Medulla oblongata (tissue), 1 donor: ENCODE results near the gene ADD2.
"Not testable (repeated sequence)": the region's sequence is repeated elsewhere in the genome, so short reads cannot be mapped to it uniquely, and the experiment has no call there.

Source experiments
- DNase-seq: peaks from one replicate; pipeline ENCODE4 v3.0.0-alpha.2; 2015; ENCODE audit errors: extremely low spot score

Gene ADD2

DNA sequence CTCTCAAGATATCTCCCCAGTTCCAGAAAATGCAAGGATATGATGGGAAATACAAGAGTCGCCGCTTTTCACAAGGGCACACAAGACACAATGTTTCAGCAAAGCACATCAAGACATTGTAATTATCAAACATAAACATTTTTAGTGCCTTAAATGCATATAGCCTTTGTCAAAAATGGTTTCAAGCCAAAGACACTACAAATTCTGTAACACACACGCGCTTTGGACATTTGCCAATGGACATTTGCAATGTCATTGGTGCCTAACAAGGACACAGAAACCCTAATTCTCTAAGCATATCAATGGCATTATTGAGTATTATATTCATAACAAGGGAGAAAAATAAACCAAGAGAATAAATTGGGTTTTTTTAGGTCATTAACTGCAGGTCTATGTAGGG is 16.1 kb downstream of the ADD2 start:
- no peak for DNase-seq

DNA sequence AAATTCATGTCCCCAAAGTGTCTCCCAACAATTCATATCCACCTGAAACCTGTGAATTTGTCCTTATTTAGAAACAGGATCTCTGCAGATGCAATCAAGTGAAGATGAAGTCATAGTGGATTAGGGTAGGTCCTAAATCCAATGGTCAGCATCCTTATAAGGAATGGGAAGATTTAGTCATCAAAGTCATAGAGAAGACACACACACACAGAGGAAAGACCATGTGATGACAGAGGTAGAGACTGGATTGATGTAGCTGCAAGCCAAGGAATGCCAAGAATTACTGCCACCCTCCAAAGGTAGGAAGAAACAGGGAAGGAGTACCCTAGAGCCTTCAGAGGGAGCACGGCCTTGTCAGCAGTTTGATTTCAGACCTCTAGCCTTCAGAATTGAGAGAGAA is 17.7 kb downstream of the ADD2 start:
- DNase-seq = no peak

DNA sequence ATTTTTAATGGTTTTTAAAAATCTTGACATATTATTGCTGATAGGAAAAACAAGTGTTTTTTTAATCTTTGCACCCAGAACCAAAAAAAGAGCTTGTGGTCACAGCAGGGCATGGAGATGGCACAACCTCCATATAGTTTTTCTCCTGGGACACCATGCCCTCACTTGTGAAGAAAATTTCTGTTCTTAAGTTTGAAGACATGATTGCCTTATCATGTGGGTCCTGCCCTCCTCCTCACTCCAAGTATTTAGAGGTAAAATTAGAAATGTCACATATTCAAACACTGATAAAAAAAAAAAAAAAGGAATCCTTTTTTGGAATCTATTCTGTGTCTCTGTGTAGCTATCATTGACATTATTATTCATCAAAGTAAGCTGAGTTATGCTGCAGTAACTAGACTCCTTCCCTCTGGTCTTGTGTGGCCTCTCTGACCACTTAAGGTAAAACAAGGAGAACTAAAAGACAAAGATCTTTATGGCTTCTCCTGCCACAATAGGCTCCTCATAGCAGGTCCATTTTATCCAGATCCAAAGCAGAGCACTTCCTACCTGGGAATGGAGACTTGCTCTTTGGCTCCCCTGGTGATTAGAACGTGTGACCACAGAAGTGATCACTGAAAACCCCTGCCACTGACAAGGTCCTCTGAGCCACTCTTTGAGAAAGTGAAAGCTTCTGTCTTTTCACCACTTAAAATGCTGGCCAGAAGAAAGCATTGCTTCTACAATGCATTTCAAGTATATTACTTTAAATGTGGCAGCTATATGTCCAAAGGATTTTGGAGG is 19.8 kb downstream of the ADD2 start:
- DNase-seq = no peak

DNA sequence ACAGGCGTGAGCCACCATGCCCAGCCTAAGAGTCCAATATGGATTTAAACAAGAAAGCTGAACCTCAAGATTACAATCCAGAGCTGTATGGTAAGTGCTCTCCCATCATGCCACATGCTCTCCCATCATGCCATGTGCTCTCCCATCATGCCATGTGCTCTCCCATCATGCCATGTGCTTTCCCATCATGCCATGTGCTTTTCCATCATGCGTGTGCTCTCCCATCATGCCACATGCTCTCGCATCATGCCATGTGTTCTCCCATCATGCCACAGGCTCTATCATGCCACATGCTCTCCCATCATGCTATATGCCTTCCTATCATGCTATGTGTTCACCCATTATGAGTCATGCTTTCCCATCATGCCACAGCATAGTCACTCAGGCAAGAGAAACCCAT is 20.7 kb downstream of the ADD2 start:
- no peak for DNase-seq

DNA sequence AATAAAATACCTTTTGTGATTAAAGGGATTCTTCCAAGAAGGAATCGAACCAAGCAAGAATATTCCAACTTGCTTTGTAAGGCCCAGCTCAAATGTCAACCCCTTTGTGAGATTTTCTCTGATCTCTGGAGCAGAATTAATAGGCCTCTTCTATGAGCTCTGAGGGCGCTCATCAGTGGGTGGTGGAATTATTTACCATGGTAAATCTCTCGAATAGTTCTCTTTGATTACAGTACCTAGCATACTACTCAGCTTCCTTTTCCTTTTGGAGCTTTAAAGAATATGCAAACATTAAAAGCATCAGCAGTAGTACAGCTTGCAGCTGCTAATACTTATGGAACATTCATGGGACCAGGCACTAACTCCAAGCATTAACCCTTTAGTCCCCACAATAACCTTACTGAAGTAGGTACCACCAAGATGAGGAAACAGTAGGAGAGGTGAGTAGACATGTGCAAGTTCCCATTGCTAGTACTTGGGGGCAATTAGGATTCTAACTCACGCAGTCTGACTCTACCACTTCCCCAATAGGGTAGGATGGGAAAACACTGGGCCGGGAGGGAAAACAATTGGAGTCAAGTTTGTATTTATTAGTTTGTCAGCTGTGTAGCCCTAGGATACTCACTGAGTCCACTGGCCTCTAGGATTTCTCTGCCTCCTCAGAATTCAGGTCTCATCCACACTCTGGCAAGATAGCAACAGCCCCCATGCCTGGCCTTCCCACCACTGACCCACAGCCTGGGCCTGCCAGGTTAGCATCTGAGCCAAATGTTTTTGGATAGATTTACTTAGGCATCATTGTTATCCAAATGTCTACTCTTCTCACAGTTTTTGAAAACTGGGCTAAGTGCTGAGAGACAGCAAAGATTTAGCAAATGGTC is 21.7 kb downstream of the ADD2 start:
- peak; percentile 68 for DNase-seq

DNA sequence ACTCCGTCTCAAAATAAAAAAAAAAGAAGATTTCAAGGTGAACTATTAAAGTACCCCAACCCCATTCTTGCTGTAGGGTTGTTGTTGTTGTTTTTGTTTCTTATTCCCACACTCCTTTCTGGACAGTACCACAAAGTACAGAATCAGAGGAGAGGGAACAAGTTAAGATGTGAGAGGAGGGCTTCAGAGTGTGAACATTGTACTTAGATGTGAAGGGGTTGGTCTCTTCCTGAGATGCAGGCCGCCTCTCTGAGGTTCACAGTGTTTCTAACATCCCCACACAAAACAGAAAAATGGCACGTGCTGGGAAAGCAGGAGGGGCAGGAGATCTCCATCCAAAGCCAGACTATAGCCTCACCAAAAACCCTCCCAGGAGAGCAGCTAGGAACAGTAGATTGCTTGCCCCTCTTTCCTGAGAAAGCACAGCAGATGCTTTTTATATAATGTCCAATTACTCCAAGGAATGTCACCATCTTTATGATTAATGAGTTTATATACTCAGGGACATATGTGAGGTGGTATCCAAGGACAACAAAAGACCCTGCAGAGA is 22.6 kb downstream of the ADD2 start:
- no peak for DNase-seq

DNA sequence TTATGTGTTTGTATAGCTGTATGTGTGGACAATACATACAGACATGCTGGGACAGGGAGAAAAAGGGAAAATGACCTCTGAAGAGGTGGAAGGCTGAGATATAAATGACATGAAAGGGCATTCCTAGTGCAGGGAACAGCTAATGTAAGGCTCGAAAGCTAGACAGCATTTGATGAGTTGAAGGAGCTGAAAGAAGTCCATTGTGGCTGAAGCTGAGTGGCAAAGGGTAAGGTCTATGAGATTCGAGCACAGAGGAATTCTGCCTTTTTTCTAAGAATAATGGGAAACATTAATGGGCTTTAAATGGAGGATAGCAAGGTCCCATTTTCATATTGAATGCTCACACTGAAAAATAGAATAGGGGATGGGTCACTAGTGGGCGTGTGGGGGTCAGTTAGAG is 23.6 kb downstream of the ADD2 start:
- no peak for DNase-seq

DNA sequence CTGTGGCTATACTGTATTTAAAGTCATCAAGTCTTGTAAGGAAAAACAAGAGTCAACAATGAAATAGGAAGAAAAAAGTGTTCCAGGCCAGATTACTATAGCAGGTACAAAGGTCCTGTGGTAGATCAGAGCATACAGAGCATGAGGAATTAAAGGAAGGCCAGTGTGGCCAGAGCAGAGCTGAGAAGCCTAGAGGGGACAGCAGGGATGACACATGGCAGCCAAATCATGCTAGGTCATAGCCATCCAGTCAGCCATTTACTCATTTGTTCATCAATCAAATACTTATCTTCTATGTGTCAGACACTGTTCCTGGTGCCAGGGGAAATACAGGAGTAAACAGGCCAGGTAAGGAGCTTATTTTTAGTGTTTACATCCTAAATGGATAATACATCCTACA is 24.3 kb downstream of the ADD2 start:
- DNase-seq = no peak

DNA sequence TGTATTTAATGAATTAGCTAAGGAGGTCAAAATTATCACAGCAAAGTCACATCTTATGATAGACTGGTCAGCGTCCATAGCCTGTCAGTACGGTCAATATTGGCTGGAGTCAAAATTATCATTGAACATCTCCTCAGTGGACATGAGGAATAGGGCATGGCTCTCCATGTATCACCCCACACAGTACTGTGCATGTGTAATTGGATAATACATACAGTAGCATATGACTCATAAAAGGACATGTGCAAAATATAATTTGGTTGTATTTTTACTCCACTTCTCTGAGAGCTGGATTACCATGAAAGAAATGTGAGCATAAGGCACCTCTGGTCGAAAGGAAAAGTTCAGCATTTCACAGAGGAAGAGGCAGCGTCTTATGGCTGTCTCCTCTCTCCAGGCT is 24.9 kb downstream of the ADD2 start:
- DNase-seq = no peak

DNA sequence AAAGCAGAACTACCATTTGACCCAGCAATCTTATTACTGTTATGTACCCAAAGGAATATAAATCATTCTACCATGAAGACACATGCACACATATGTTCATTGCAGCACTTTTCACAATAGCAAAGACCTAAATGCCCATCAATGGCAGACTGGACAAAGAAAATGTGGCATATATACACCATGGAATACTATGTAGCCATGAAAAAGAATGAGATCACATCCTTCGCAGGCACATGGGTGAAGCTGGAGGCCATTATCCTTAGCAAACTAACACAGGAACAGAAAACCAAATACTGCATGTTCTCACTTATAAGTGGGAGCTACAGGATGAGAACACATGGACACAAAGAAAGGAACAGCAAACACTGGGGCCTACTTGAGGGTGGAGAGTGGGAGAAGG is 28.5 kb downstream of the ADD2 start:
- not testable (repeated sequence) for DNase-seq

DNA sequence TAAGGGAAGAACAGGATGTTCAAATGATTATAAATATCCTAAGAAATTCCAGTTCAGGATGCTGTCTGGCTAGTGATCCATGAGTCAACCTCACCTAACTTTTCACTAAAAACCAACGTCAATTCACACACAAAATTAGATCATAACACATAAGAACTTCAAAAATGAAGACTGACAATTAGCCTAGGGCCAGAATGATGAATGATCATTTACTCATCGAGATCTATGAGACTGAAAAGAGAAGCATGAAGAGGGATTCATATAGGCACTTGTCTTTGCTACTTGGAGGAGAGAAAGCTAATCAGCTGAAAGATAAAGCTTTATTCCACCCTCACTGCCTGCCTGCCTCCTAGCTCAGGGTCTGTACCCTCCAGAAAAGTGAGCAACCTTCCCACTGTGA is 29.8 kb downstream of the ADD2 start:
- DNase-seq = no peak

DNA sequence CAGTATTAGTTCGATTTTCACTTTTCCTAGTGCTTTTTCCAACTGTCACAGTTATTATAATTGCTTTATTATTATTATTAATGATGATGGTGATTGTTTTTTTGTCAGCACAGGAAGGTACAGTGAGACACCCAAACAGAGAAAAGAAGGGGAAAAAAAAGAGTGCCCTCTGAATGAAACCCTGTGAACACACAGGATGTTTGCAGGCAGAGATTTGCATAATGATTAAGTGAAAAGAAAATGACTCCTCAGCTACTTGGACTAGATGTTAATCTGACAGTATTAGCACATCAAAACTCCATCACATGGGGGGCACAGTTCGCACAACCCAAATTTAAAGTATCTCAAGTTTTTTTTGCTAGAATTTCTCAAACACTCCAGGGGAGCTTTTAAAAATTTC is 32.9 kb downstream of the ADD2 start:
- DNase-seq = no peak

DNA sequence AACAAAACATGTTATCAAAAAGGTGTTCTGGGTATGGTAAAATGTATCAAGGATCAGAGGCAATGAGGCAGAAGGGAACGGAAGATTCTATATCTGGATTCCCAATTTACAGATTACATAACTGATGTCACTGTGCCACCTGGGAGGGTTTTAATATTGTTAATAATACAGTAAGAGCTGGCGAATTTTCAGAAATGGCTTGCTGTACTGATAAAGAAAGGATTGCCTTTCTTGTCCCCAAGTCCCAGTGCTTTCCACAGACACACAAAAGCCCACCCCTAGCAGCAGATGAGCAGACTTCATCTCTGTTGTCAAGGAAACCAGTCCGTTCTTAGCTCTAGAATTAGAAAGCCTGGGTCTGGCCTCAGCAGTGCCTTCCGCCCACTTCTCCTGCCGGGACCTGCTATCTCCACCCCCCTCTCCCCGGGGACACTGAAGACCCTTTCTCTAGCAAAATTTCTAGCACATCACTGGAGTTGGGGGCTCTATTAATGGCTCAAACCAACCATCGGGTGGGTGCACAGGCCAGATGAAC is 34.3 kb downstream of the ADD2 start:
- DNase-seq = no peak

DNA sequence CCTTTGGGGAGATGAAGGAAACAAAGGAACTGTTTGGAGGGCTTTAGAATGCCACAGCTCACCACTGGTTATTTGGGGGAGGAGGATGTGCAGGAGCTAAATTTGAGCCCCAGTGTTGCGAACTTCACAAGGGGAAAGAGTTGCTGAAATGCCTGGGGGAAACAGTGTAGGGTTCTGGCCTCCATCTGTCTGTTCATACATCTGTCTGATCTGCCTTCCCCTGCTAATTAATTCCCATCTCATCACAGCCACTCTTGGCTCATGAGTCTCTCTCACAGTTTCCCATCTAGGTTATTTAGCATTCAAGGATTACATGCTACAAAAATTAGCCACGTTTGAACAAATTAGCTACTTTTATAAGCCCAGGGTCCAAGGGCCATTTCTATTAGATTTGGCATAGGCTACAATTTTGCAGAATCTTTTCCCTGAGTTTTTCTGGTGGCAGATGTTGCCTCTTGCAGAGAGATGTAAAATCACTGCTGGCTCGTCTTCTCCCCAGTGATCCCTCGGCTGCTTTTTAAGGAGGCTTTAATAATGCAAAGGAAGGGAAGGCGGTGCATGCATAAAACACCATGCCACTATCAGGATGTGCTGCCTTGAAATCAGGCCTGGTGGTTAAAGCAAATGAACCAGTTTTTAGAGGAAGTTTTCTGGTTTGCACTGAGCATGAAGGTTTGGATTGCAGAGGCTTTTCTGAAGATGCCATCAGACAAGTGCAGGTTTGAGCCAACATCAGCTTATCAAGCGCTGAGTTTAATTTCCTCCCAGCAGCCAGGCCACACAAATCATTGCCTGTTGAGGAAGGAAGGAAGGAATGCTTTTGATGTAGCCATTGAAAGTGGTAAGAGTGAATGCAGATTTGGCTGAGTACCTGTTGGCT is 35.0 kb downstream of the ADD2 start:
- DNase-seq = no peak

DNA sequence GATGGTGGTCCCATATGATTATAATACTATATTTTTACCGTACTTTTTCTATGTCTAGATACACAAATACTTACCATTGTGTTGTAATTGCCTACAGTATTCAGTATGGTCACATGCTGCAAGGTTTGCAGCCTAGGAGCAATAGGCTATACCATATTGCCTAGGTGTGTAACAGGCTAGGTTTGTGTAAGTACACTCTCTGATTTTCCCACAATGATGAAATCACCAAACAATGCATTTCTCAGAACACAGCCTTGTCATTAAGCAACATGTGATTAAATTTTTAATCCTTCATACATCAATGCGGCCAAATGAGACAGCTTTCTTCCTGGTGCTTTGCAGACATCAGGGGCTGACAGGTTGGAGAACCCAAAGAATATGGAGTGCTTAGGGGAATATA is 37.3 kb downstream of the ADD2 start:
- DNase-seq = no peak

DNA sequence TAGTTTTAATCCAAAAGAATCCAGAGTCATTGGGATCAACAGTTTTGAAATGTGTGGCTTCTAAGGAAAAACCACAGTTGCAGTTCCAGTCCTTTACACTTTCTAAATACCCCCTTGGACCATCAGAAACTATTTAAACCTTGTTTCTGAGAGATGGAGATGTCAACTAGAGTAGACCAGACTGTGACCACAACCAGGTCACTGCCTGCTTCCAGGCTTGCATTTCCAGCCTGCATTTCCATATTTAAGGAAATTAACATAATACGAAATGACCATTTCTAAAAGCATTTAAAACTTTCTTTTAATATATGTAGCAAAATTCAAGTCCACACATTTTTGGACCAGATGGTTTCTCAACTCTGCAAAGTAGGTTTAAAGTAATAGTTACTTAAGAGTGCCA is 38.4 kb downstream of the ADD2 start:
- no peak for DNase-seq

DNA sequence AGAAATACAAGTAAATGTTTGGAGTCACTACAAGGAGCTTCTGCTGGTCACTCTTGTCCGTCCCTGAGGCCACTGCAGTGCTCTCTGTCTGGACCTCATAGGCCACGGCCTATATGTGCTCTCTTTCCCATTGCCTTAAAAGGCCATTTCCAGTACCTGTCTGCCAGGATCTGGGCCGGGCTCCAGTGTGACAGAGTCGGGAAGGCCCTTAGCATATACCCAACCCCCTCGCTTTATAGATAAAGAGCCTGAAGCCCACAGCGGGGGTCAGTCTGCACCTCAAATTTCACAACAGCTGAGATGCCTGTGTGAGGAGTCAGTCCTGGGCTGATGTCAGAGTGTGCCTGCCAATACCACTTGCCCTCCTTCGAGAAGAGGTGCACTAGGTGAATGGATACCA is 39.9 kb downstream of the ADD2 start:
- DNase-seq = no peak

DNA sequence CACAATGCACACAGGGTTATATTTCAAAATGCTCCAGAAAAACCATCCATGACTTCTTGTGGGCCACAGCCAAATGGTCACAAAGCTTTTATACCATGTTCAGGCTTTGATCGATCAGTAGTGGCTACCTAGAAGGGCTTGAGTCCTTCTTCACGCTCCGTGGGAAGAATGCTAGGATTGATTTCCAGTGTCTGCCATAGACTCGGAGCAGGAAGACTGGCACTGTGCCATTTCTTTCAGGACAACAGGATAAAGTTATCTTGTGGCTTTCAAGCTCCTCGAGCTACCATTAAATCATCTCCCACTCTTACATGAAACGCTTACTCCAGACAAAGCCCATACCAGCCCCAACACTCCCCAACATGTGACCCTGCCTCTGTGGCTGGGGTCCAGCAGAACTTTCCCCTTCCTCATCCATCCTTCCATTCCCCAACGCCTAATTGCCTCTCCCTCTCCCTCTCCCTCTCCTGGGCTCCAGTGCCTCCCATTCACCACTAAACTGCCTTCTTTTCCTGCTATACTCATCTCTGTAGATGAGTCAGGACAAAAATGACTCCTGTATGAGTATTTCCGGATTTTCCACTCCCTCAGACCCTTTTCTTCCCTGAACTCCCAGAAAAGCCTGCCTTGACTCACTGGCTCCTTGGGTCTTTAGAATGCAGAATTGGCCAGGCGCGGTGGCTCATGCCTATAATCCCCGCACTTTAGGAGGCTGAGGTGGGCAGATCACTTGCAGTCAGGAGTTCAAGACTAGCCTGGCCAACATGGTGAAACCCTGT is 40.9 kb downstream of the ADD2 start:
- DNase-seq = no peak

DNA sequence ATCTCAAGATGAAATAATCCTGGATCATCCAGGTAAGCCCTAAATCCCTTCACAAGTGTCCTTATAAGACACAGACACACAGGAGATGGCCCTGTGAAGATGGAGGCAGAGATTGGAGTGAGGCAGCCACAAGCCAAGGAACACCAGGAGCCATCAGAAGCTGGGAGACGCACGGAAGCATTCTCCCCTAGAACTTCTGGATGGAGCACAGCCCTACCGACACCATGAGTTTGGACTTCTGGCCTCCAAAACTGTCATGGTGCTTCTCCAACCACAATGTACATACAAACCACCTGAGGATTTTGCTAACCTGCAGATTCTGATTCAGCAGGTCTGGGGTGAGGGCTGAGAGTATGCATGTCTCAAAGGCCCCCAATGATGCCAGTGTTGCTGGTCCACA is 42.5 kb downstream of the ADD2 start:
- no peak for DNase-seq

DNA sequence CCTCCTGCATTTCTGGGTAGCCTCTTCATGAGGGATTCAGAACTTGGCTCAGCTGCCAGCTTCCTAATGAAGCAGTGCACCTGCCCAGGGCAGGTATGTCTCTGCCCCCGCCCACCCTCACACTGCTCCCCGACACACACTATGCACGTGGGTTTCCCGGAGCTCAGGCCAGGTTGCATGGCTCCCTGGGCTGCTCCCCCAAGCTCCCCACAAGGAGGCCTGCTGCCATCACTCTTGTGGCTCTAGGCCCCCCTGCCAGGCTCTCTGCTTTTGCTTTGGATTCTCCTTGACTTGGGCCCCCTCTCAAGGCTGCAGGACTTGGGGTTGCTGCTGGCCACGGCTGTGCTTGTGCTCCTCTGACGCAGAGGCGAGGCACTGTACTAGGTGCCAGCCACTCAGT is 43.6 kb downstream of the ADD2 start:
- no peak for DNase-seq
